HG03575 (cell line): ENCODE results near the gene STMN1.

Source experiments
- ATAC-seq: cut with Tn5 transposase; IDR thresholded peaks from one replicate; pipeline ENCODE4 v1.9.1; 2021; ENCODE audit not compliant: unreplicated experiment, insufficient number of reproducible peaks, low FRiP score; ENCODE audit errors: extremely low read depth

The STMN1 gene

DNA sequence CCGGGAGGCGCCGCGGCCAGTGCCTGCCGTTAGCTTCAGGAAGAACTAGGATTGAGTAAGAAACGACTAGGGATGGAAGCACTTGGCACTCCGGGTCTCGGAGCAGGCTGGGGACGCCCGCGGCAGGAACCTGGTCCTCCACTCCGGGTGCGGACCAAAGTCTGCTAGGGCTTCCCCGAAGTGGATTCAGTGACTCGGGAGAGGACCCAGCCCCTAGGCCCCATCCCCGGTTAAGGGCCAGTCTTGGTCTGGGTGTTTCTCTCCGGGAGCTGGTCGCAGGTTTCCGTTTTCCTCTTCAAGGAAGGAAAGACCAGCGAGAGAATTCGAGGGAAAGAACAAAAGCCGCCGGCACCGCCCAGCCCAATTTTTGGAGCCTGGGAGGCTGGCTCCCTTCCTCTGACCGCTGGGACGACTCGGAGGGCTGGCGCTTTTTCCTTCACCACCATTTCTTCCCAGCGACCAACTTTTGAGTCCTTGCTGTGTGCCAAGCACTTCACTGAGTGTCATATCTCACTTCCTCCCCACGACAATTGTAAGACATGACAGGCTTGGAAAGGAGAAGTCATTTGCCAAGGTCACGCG lies 16.8 kb upstream of the STMN1 start:
- no peak for ATAC-seq

DNA sequence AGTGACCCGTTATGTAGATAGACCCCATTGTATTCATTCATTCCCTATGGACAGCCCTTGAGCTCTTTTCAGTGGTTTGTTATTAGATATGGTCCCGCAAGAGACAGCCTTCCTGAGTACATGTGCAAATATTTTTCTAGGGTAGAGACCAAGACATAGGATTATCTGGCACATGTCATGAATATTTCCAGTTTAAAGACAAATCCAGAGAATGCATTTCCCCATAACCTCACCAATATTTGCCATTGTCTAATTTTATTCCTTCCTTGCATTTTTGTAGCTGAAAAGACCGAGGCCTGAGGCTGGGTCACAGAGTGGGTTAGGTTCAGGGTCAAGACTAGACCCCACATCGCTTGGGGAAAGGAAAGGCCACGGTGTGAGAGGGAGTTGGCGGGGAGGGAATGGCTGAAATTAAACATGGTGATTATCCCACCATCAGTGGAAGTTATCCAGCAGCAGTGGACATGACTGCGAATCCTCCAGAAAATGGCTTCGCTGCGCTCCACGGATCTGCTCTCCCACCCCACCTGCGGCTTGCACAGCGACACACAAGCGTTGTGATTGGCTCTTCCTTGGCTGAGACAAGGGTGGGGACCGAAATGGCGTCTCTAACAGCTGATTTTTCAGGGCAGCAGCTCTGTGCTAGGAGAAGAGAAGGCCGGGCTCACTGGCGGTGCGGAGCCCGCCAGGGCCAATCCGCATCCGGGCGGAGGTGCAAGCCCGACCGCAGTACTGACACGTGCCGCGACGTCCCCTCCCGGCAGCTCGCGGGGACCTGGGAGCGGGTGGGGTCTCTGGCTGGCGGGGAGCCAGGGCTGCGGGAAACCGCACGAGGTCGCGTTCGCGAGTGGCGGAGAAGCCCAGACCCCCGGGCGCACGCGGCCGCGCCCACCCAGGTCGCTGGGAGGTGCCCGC lies 16.1 kb upstream of the STMN1 start:
- ATAC-seq = no peak

DNA sequence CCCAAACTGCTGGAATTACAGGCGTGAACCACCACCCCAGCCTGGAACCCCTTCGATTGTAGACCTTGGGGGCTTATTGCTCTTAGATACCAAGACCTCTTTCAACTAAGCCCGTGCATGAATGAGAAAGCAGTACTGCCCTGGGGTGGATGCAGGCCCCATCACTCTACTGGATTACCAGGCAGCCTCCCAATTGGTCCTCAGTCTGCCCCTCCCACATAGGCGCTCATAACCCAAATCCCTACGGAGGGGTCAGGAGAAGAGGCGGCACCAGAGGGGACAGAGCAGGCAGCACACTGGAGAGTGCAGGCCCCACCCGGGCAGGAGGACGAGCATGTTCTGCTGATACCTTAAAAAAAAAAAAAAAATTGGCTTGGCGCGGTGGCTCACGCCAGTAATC lies 12.4 kb upstream of the STMN1 start:
- ATAC-seq = no peak

DNA sequence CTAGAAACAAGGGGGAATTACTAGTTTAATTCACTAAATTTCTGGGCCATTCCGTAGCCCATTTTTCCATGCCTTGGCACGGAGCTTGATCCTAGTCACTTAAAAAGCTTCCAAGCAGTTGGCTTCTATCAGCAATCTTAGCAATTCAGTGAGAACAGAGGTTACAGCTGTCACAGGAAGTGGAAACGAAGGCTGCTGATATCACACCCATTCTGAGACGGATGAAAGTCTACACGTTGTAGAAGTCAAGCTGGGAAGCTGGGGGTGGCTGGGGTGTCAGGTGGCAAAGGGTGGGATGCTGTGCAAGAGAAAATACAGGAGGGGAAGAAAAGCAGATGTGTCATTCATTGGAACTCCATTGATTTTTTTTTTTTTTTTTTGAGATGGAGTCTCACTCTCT lies 11.8 kb upstream of the STMN1 start:
- no peak for ATAC-seq

DNA sequence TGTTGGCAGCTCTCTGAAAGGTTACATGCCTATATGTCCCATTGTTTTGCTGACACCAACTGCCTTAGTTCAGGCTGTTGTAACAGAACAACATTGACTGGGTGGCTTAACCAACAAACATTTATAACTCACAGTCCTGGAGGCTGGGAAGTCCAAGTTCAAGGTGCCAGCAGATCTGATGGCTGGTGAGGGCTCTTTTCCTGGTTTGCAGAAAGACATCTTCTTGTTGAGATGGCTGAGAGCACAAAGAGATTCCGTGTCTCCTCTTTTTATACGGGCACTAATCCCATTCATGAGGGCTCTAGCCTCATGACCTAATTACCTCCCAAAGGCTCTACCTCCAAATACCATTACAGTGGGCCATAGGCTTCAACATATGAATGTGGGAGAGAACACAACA lies 10.2 kb upstream of the STMN1 start:
- ATAC-seq = no peak

DNA sequence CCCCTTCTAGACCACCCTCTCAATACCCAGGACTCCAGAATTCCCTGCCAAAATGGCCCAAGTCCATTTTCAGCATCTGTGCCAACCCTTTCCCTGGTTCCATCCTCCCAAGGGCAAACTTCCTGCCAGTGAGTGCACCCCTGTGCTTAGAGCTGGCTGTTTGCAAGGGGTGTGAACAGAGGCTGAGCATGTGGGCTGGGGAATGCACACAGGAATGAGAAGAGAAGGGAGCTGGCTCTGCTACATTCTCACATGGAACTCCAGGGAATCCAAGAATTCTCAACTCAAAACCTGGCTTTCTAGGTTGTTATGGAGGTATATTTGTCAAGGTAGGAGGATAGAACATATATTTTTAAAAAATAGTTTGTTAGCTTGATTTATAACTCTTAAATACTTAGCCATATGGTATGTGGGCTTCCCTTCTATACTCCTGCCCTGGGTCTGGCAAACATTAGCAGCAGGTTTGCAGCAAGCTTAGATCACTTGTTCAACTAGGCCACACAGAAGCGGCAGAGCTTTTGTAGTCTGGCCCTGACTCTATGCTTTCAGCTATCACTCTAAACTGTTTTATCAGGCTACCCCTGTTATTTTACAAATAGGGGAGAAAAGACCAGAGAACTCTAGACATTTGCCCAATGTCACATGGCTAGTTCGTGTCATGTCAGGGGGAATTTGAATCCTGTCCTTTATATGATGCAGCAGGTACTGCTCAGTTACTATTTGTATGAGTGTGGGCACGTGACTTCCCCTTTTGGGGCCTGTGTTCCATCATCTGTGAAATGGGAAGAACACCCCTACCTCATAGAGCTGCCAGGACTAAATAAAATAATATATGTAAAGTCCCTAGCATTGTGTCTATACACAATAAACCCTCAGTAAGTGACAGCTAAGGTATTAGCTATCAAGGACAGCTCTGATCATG lies 8.1 kb upstream of the STMN1 start:
- no peak for ATAC-seq

DNA sequence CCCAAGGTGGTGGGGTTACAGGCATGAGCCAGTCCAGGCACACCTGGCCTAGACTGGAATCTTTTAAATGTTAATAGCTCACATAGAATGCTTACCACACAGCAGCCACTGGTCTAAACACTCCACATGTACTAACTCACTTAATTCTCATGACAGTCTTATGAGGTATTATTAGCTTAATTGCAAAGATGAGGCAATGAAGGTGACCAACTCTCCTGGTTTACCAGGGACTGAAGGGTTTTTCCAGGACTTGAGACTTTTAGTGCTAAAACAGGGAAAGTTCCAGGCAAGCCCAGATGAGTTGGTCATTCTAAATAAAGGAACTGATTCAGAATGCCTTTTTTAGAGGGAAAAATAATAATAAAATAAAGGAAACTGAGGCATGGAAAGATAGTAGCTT lies 7.0 kb upstream of the STMN1 start:
- no peak for ATAC-seq

DNA sequence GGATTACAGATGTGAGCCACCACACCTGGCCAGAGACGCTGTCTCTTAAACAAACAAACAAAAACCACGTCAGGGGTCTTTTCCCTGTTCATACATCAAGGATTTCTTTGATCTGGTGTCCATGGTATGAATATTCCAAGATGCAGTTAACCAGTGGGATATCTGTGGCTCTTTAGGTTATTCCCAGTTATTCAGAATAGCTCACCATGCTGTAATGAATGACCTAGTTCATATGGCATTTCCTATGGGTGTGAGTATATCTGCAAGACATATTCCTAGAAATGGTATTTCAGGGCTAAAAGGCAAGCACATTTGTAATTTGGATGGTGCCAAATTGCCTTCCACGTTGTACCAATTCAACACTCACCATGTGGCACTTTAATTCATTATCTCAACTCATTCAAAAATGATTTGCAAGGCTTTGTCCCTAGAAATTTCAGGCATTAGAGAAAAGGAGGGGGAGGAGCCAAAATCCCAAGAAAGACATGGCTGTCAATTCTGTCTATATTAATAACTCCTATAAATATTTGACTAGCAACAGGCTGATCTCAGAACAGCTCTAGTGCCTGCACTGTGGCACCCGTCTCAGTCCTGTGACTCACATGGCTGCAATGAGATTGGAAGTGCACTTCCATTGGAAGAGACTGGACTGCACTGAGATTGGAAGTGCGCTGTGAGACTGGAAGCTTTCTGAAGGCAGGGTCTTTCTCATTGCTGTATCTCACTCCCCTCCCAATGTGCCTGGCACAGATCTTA lies 6.0 kb upstream of the STMN1 start:
- ATAC-seq = no peak

DNA sequence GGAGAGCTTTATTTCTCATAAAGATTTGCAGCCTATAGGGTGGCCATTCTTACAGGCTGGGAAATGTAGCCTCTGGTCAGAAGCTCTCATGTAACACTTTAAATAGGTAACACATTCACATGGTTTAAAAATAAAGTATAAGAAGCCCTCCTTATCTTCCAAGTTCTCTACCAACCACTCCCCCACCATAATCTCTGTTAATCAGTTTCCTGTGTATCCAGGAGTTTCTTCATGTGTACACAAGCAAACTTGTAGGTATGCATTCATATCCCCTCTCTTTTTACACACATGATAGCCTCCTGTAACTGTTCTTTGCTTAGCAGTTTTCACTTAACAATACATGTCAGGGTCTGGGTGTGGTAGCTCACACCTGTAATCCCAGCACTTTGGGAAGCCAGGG lies 4.9 kb upstream of the STMN1 start:
- no peak for ATAC-seq

DNA sequence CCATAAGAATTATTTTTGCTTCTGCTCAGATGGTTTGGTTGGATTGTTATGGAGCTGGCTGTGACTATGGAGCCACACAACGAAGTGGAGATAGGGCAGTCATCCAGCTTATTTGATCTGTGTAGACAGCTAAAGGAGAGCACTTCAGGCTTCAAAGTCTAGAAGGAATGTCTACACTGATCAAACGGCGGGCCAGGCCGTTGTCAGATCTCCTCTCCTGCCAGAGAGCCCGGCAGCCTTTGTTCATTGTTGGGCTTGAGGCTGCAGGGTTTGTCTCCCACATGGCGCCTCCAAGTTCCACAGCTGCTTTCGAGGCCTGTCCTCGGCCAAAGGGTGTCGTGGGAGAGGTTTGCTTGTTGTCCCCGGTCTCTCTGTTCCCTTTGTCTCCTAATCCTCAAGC lies 2.8 kb upstream of the STMN1 start:
- ATAC-seq = no peak

DNA sequence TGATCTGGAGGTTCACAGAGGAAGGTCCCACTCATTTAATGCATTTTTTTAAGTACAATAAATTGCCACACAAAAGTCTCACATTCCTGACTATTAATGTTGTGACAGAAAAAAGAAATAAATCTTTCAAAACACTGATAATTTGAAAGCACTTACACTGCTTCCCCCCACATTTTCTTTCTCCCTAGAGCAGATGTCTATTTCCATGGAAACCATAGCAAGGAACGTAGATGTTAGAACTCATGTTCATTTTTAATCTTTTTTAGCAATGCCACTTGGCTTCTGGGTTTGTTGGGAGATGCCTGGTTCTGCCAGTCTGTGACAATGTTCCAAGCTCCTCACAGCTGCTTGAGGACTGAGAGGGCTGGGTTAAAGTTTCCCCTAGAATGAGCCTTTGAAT lies 1.9 kb upstream of the STMN1 start:
- no peak for ATAC-seq

DNA sequence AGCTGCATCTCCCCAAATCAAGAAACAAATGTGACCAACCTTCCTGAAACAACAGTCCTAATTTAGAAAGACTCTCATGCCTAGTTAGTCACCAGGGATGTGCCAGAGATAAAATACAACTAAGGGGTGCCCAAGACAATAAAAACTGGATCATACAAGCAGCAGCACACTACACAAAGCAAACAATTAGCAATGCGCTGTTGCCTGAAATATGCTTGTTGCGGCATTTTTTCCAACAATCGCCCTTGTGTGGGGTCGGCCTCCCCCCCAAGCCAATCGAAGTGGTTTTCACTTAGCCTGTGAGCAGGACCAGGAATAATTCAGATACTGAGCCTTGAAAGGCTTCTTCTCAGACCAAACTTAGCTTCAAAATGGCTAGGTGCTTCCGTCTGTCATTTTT lies 1.4 kb upstream of the STMN1 start:
- no peak for ATAC-seq

DNA sequence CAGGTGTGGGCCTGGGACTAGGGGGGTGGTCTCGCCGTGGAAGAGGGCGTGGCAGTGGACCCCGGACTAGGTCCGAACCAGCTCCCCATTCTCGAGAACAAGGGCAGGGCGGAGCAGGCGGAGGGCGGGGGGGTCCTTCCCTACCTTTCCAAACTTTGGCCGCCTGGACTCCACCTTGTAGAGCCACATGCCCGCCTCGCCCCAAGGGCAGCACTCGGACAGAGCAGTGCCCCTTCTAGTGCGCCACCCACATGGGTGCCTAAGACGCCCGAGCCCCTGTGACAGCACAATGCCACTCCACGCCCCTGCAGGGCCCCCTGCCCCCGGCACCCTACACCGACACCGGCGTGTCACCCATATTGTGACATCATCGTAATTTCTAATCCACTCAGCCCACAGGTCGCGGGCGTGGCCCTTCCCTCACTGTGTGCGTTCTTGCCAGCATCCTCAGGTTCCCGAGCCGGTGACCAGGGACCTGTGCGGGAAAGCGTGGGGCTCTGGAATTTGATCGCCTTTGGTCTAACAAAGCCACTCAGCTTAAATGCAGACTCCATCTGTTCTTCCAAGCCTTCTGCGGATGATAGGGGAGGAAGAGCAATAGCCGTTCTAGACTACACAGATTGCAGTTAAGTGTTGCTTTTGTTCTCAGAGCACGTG lies 553 bp upstream of the STMN1 start:
- no peak for ATAC-seq

DNA sequence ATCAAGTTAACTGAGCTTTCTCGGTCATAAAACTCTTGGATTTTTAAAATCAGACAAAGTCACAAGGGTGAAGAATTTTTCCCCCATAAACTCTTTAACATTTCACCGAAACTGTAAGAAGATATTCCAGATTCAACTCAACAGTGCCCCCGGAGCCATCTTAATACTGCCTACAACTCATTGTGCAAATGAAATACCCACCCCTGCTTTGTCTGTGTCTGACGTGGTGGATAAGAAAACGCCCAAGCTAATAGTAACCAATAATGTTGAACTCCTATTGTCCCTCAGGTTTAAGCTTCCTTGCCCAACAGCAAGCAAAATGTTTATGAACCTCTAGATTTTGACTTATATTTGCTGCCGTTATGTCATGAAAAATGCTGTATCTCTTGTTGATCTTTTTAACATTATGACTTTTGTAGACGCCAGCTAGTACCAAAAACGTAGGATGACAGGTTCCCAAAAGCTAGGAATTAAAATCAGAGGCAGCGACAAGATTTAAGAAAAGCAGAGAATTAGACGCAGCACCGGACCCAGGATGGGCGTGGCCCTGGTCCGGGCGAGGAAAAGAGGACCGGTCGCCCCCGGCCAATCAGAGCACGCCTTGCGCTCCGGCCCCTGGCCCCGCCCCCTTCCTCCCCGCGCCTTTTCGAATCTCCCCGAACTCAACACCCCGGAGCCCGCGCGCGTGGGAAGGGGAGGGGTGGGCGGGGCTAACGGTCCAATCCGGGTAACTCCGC lies 1.1 kb downstream of the STMN1 start:
- no peak for ATAC-seq

DNA sequence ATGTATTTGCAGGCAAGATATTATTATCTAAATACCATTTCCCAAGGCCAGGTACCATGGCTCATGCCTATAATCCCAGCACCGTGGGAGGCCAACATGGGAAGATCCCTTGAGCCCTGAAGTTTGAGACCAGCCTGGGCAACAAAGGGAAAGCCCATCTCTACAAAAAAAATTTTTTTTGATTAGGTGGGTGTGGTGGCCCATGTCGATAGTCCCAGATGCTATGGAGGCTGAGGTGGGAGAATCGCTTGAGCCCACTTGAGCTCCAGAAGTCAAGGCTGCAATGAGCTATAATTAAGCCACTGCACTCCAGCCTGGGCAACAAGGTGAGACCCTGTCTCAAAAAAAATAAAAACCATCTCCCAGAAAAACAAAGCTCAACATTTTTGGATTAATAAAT lies 2.2 kb downstream of the STMN1 start:
- no peak for ATAC-seq

DNA sequence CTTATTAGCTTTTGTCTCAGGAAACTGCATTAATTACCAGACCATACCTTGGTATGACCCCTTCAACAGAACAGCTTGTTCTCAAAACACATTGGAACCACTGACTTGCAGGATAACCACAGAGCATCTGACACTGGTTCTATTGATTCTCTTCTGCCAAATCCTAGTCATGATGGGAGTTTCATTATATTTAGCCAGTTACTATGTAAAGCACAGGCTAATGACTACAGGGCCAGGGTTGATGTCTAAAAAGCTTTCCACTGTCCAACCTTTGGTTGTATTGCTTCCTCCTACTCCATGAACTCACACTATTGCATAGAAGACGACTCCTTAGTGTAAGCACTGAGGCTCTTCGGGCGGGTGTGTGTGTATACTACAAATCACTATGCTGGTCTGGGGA lies 3.8 kb downstream of the STMN1 start:
- no peak for ATAC-seq

DNA sequence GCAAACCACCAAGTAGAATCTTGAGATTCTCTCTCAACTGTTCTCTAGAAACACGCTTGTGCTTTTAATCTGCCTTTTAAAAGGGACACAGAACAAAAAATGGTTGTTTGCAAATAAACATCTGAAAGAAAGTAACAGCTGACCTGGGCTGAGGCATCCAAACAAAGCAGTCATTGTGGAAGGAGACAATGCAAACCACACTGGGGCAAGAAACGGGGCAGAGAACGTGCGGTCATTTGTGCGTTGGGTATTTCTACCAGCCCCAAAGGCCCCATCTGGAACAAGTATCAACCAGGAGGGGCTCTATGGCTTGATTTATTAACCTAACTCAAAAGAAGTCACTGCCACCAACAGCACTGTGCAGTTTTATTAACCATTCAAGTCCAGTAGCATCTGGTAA lies 6.0 kb downstream of the STMN1 start:
- ATAC-seq = no peak

DNA sequence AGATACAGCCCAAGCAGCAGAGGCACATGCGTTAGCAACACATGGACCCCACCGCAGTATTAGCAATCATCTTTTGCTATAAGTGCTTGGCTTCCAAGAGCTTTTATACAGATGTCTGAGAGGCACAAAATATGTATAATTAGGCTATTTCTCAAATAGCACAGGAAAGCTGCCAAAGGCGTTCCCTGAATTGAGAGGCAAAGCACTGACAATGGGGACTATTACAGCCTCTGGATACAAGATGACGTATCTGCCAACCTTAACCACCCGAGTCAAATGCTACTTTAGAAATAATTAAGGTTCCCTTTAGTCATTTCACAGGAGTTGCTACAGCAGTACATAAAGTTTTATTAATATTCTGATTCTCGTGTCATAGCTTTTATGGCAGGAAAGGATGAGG lies 6.4 kb downstream of the STMN1 start:
- no peak for ATAC-seq
